HepG2 (cell line): Measurements from ENCODE around the gene TRDN. TPM values are rescaled to one million over a fixed set of nuclear protein-coding genes. Genes with fewer than 3 reads are reported as not detected.

Experiments used
- ATAC-seq: fragments of 200-7000 bp; cut with Tn5 transposase; 3 replicates; pipeline ENCODE4 v1.9.1; 2020; ENCODE audit warnings: mild to moderate bottlenecking, moderate library complexity
- BruUV-seq: library from RNA; stranded (reverse); fragments of 400-500 nt; replicated peaks from 2 replicates; lab custom pipeline; 2021; lab: Mats Ljungman, UMichigan
- CTCF ChIA-PET: fragments of 300-600 bp; formaldehyde crosslinking; extraction: SDS; loops from one replicate; lab custom pipeline; 2021; ENCODE audit warnings: low total read pairs, inconsistent platforms, low intra/inter-chr PET ratio; lab: Yijun Ruan, JAX
- POLR2A ChIA-PET: fragments of 350-600 bp; sonication (Branson Sonifier 250); formaldehyde crosslinking; loops from one replicate; lab custom pipeline; 2020; ENCODE audit warnings: antibody characterized with exemption, inconsistent platforms; lab: Yijun Ruan, JAX
- DNase-seq: peaks from one replicate; pipeline ENCODE4 v3.0.0-alpha.2; 2015; ENCODE audit warnings: low spot score
- FAIRE-seq: peaks from 3 replicates; lab custom pipeline; 2011; peaks lifted over from hg19 to GRCh38; lab: Jason Lieb, UNC
- H2AFZ ChIP-seq: one replicate; pipeline ENCODE4 v1.6.1; 2011; ENCODE audit warnings: low read length, inconsistent platforms
- H3K27ac ChIP-seq: fragments of 300-600 bp; 3 replicates; pipeline ENCODE4 v1.8.0; 2011; ENCODE audit warnings: mixed run types, mild to moderate bottlenecking, mixed read lengths, low read length, inconsistent platforms; ENCODE audit not compliant: insufficient read depth; ENCODE audit errors: extremely low read length
- H3K27me3 ChIP-seq, 2 experiments: fragments of 200-600 bp in 1 of 2; 2 replicates in 1 of 2; 3 replicates in 1 of 2; pipeline versions ENCODE4 v1.6.0 to v1.8.0; 2011; ENCODE audit warnings: low read length in 2 of 2, mild to moderate bottlenecking in 2 of 2, moderate library complexity in 2 of 2, inconsistent platforms in 1 of 2; ENCODE audit not compliant: insufficient read depth in 2 of 2, control insufficient read depth in 1 of 2
- H3K36me3 ChIP-seq, 2 experiments: fragments of 200-600 bp in 1 of 2; replicated peaks in 1 of 2; 2 replicates in 1 of 2; 3 replicates in 1 of 2; pipeline versions ENCODE4 v1.5.1 to v1.8.0; 2011; ENCODE audit warnings: low read length in 2 of 2, inconsistent platforms in 1 of 2; ENCODE audit not compliant: insufficient read depth in 2 of 2, control insufficient read depth in 1 of 2
- H3K4me1 ChIP-seq: 2 replicates; pipeline ENCODE4 v1.5.1; 2012; ENCODE audit warnings: low read length, inconsistent platforms; ENCODE audit not compliant: insufficient read depth
- H3K4me2 ChIP-seq: 2 replicates; pipeline ENCODE4 v1.6.0; 2011; ENCODE audit warnings: low read depth, low read length, inconsistent platforms
- H3K4me3 ChIP-seq, 3 experiments: fragments of 200-600 bp in 1 of 3; sonication (generic), shearing (Covaris generic) in 1 of 3; replicated peaks in 1 of 3; 2 replicates each; pipeline ENCODE4 v1.5.1; 2011 to 2016; ENCODE audit warnings: low read length in 3 of 3, inconsistent platforms in 2 of 3, low read depth in 2 of 3, mild to moderate bottlenecking in 2 of 3, control low read depth in 1 of 3, mixed read lengths in 1 of 3; ENCODE audit not compliant: insufficient read depth in 1 of 3
- H3K79me2 ChIP-seq: one replicate; pipeline ENCODE4 v1.6.1; 2011; ENCODE audit warnings: low read length, inconsistent platforms; ENCODE audit not compliant: insufficient read depth
- H3K9ac ChIP-seq: 2 replicates; pipeline ENCODE4 v1.6.0; 2011; ENCODE audit warnings: mild to moderate bottlenecking, low read depth, low read length, inconsistent platforms; ENCODE audit not compliant: insufficient read depth
- H3K9me3 ChIP-seq: 2 replicates; pipeline ENCODE4 v1.5.1; 2012; ENCODE audit warnings: mild to moderate bottlenecking, low read length
- H4K20me1 ChIP-seq: 2 replicates; pipeline ENCODE4 v1.6.0; 2011; ENCODE audit warnings: inconsistent platforms, mild to moderate bottlenecking, low read length, moderate library complexity; ENCODE audit not compliant: insufficient read depth
- DBP ChIP-seq: sonication (generic); formaldehyde crosslinking; IDR thresholded peaks from 2 replicates; pipeline ENCODE4 v1.4.0; 2020; ENCODE audit warnings: missing genetic modification reagents; ENCODE audit errors: not compliant biosample characterization
- ETV5 ChIP-seq: IDR thresholded peaks from 2 replicates; pipeline ENCODE4 v1.6.1; 2018; ENCODE audit warnings: missing biosample characterization, missing genetic modification reagents, inconsistent platforms, borderline replicate concordance
- FOSL2 ChIP-seq: sonication (generic); formaldehyde crosslinking; IDR thresholded peaks from 2 replicates; pipeline ENCODE4 v1.4.0; 2020; ENCODE audit warnings: missing genetic modification reagents
- FUBP1 ChIP-seq: sonication (generic); formaldehyde crosslinking; IDR thresholded peaks from 2 replicates; pipeline ENCODE4 v1.5.1; 2020; ENCODE audit warnings: missing genetic modification reagents, mild to moderate bottlenecking, borderline replicate concordance
- GZF1 ChIP-seq: sonication (generic); formaldehyde crosslinking; IDR thresholded peaks from 2 replicates; pipeline ENCODE4 v1.5.1; 2020; ENCODE audit warnings: mild to moderate bottlenecking, missing genetic modification reagents
- KLF9 ChIP-seq: IDR thresholded peaks from 2 replicates; pipeline ENCODE4 v1.6.1; 2016; ENCODE audit warnings: low read depth
- MEIS1 ChIP-seq: sonication (generic); formaldehyde crosslinking; IDR thresholded peaks from 2 replicates; pipeline ENCODE4 v1.9.0; 2021; ENCODE audit warnings: mild to moderate bottlenecking, missing genetic modification reagents, moderate library complexity, borderline replicate concordance
- MLX ChIP-seq: IDR thresholded peaks from 2 replicates; pipeline ENCODE4 v1.6.1; 2016
- PLRG1 ChIP-seq: fragments of 450-650 bp; conservative IDR thresholded peaks from 2 replicates; pipeline ENCODE4 v1.6.1; 2016
- RARA ChIP-seq: IDR thresholded peaks from 2 replicates; pipeline ENCODE4 v1.6.1; 2016; ENCODE audit warnings: missing genetic modification reagents, missing compliant biosample characterization
- SALL1 ChIP-seq: sonication (generic); formaldehyde crosslinking; IDR thresholded peaks from 2 replicates; pipeline ENCODE4 v1.8.0; 2022; ENCODE audit warnings: mild to moderate bottlenecking, missing genetic modification reagents
- SETDB1 ChIP-seq: sonication (generic); formaldehyde crosslinking; IDR thresholded peaks from 2 replicates; pipeline ENCODE4 v1.5.1; 2020; ENCODE audit warnings: missing genetic modification reagents, mild to moderate bottlenecking, borderline replicate concordance
- SMYD3 ChIP-seq: sonication (generic); formaldehyde crosslinking; IDR thresholded peaks from 2 replicates; pipeline ENCODE4 v1.8.1; 2023; ENCODE audit warnings: mild to moderate bottlenecking, missing genetic modification reagents
- THAP7 ChIP-seq: sonication (generic); formaldehyde crosslinking; IDR thresholded peaks from 2 replicates; pipeline ENCODE4 v1.8.1; 2023; ENCODE audit warnings: mild to moderate bottlenecking, missing genetic modification reagents
- UBTF ChIP-seq: sonication (generic); formaldehyde crosslinking; IDR thresholded peaks from 2 replicates; pipeline ENCODE4 v1.4.0; 2020; ENCODE audit warnings: mild to moderate bottlenecking, missing genetic modification reagents
- ZNF841 ChIP-seq: sonication (generic); formaldehyde crosslinking; IDR thresholded peaks from 2 replicates; pipeline ENCODE4 v1.8.1; 2023; ENCODE audit warnings: missing genetic modification reagents, borderline replicate concordance
- ZUFSP ChIP-seq: sonication (generic); formaldehyde crosslinking; IDR thresholded peaks from 2 replicates; pipeline ENCODE4 v1.9.0; 2021; ENCODE audit warnings: missing genetic modification reagents, mild to moderate bottlenecking, borderline replicate concordance
- WGBS: methylation state at CpG from one replicate; pipeline ENCODE4 v1.1.6; 2017; ENCODE audit warnings: low lambda C conversion rate; 5-methylcytosine and 5-hydroxymethylcytosine counted together
- in situ Hi-C: cut with HindIII; loops from 2 replicates; pipeline ENCODE4 v1.10.0; 2017; ENCODE audit warnings: low pct_unique_long_range_greater_than_20kb; ENCODE audit not compliant: extremely low pct_ligation_motif_present
- intact Hi-C: fragments of 100-400 bp; cut with micrococcal nuclease; formaldehyde crosslinking; loops from one replicate; pipeline ENCODE4 v1.10.0; 2022; ENCODE audit not compliant: unreplicated experiment
- polyA plus RNA-seq, 8 experiments: library from polyadenylated mRNA; depleted of rRNA in 3 of 8; stranded (reverse) in 7 of 8; unstranded in 1 of 8; fragments of >200 nt; fragmentation: Illumina TruSeq in 4 of 8; extraction: Trizol in 4 of 8; gene quantifications; 2 replicates each; pipeline versions ENCODE4 v1.2.1 to v1.2.3, GENCODE V29; 2011 to 2016; ENCODE audit warnings: low read depth in 4 of 8, missing spikeins in 1 of 8, mixed read lengths in 1 of 8; ENCODE audit not compliant: insufficient read depth in 1 of 8
- total RNA-seq, 5 experiments: library from RNA; depleted of rRNA; stranded (reverse); fragments of >200 nt; fragmentation: Illumina TruSeq; extraction: Trizol; gene quantifications; 2 replicates each; pipeline ENCODE4 v1.2.3, GENCODE V29; 2016; ENCODE audit warnings: low read depth in 1 of 5

TRDN gene
- total and polyA plus RNA-seq, 2 of the 13 experiments (the other 11 are each of a cell fraction or from before 2014, with no cell fraction given): not detected

GRCh38 chr6:123343836-123344235 is 292.9 kb downstream of the TRDN start:
- H3K79me2 ChIP-seq: no peaks in the 10 kb centered on the region
- no peak for TF ChIP-seq SMYD3 (CRISPR knock-in tag)
- TF ChIP-seq UBTF (CRISPR knock-in tag): no peak
- TF ChIP-seq ZNF841 (CRISPR knock-in tag): no peak
- no peak for TF ChIP-seq ZUFSP
- TF ChIP-seq FOSL2 (CRISPR knock-in tag): no peak
- TF ChIP-seq MEIS1: no peak
- TF ChIP-seq ETV5 (CRISPR knock-in tag): no peak
- TF ChIP-seq SALL1: no peak
- TF ChIP-seq DBP (CRISPR knock-in tag): no peak
- no peak for TF ChIP-seq MLX (CRISPR knock-in tag)
- TF ChIP-seq FUBP1: no peak
- no peak for TF ChIP-seq PLRG1
- TF ChIP-seq RARA (CRISPR knock-in tag): no peak
- no peak for TF ChIP-seq THAP7 (CRISPR knock-in tag)
- no peak for TF ChIP-seq KLF9 (CRISPR knock-in tag)
- TF ChIP-seq SETDB1 (CRISPR knock-in tag): no peak
- no peak for TF ChIP-seq GZF1 (CRISPR knock-in tag)

More at GRCh38 chr6:123343836-123344235, 292.9 kb downstream of the TRDN start:
- no peak for ATAC-seq
- H3K27me3 ChIP-seq: no peaks in the 10 kb centered on the region
- ChIA-PET CTCF (no interaction called here), POLR2A (no interaction called here)
- H3K4me2 ChIP-seq: no peak overlapping the region
- no peak overlapping the region for H3K4me3 ChIP-seq
- no peaks in the 10 kb centered on the region for H3K36me3 ChIP-seq
- DNase-seq: no peak
- no peak overlapping the region for H2AFZ ChIP-seq
- H4K20me1 ChIP-seq: no peaks in the 10 kb centered on the region
- no peak overlapping the region for H3K9ac ChIP-seq
- no peaks in the 10 kb centered on the region for H3K9me3 ChIP-seq
- intact Hi-C loops (no loop called here), in situ Hi-C loops (no loop called here)
- no peak overlapping the region for H3K27ac ChIP-seq
- no peak for FAIRE-seq
- no peaks in the 10 kb centered on the region for H3K4me1 ChIP-seq
- BruUV-seq: no TSS peak
- WGBS: 29% methylated on average over 1 of the region's 1 CpG
